Type B pancreatic cell (in vitro differentiated cells): ENCODE results near the gene GABRB3. TPM values are rescaled to one million over a fixed set of nuclear protein-coding genes. Genes with fewer than 3 reads are reported as not detected.

Experiments used
- DNase-seq: peaks from one replicate; pipeline ENCODE4 v3.0.0; 2021; ENCODE audit warnings: mixed read lengths; ENCODE audit not compliant: unreplicated experiment; ENCODE audit errors: extremely low spot score
- H3K27ac Mint-ChIP-seq: 2 replicates; pipeline ENCODE4 v1.8.0; 2021; ENCODE audit warnings: mild to moderate bottlenecking, mixed read lengths
- H3K27me3 Mint-ChIP-seq: 2 replicates; pipeline ENCODE4 v1.8.0; 2021; ENCODE audit warnings: mixed read lengths
- H3K36me3 Mint-ChIP-seq: 2 replicates; pipeline ENCODE4 v1.8.0; 2021; ENCODE audit warnings: mixed read lengths
- H3K4me1 Mint-ChIP-seq: one replicate; pipeline ENCODE4 v1.8.0; 2021; ENCODE audit warnings: mixed read lengths; ENCODE audit not compliant: unreplicated experiment
- H3K4me3 Mint-ChIP-seq: 2 replicates; pipeline ENCODE4 v1.8.0; 2021; ENCODE audit warnings: mild to moderate bottlenecking, mixed read lengths
- H3K9me3 Mint-ChIP-seq: 2 replicates; pipeline ENCODE4 v1.8.0; 2021; ENCODE audit warnings: mixed read lengths
- CTCF ChIP-seq: fragments of 200-600 bp; sonication (generic); conservative IDR thresholded peaks from 2 replicates; pipeline ENCODE4 v1.5.0; 2021; ENCODE audit warnings: antibody characterized with exemption, mild to moderate bottlenecking
- total RNA-seq: library from RNA; stranded (reverse); gene quantifications from 2 replicates; pipeline ENCODE4 v1.2.1, GENCODE V29; 2021; ENCODE audit warnings: low replicate concordance

Gene GABRB3
- total RNA-seq, 1 donor from 2014 or later: 28.5 TPM

GRCh38 chr15:26689462-26689861, 83.4 kb downstream of the GABRB3 start:
- no peak for DNase-seq
- no peaks in the 10 kb centered on the region for H3K4me1 Mint-ChIP-seq
- no peaks in the 10 kb centered on the region for H3K36me3 Mint-ChIP-seq
- no peak for TF ChIP-seq CTCF
- no peaks in the 10 kb centered on the region for H3K27me3 Mint-ChIP-seq
- no peak overlapping the region for H3K4me3 Mint-ChIP-seq
- H3K27ac Mint-ChIP-seq: no peak overlapping the region
- H3K9me3 Mint-ChIP-seq: no peaks in the 10 kb centered on the region

- Mint-ChIP-seq H3K9me3 (no peaks in the 10 kb centered on the region), H3K27ac (no peak overlapping the region), H3K4me1 (no peaks in the 10 kb centered on the region), H3K36me3 (no peaks in the 10 kb centered on the region), H3K27me3 (no peaks in the 10 kb centered on the region), H3K4me3 (no peak overlapping the region)
- no peak for TF ChIP-seq CTCF
- no peak for DNase-seq
Measured at GRCh38 chr15:26686547-26687187, 86.2 kb downstream of the GABRB3 start.

GRCh38 chr15:26682598-26683164, 90.2 kb downstream of the GABRB3 start:
- no peaks in the 10 kb centered on the region for H3K9me3 Mint-ChIP-seq
- H3K27me3 Mint-ChIP-seq: no peaks in the 10 kb centered on the region
- H3K4me3 Mint-ChIP-seq: no peak overlapping the region
- H3K36me3 Mint-ChIP-seq: no peaks in the 10 kb centered on the region
- DNase-seq: no peak
- no peak overlapping the region for H3K27ac Mint-ChIP-seq
- TF ChIP-seq CTCF: no peak
- no peaks in the 10 kb centered on the region for H3K4me1 Mint-ChIP-seq

GRCh38 chr15:26679927-26680326, 92.9 kb downstream of the GABRB3 start:
- Mint-ChIP-seq H3K4me1 (no peaks in the 10 kb centered on the region), H3K9me3 (no peaks in the 10 kb centered on the region), H3K36me3 (no peaks in the 10 kb centered on the region), H3K4me3 (no peak overlapping the region), H3K27me3 (no peaks in the 10 kb centered on the region), H3K27ac (no peak overlapping the region)
- DNase-seq: no peak
- no peak for TF ChIP-seq CTCF

- no peak overlapping the region for H3K27ac Mint-ChIP-seq
- no peak for DNase-seq
- H3K4me3 Mint-ChIP-seq: no peak overlapping the region
- H3K27me3 Mint-ChIP-seq: no peaks in the 10 kb centered on the region
- no peaks in the 10 kb centered on the region for H3K9me3 Mint-ChIP-seq
- H3K4me1 Mint-ChIP-seq: no peaks in the 10 kb centered on the region
- no peak for TF ChIP-seq CTCF
- H3K36me3 Mint-ChIP-seq: no peaks in the 10 kb centered on the region
Measured at GRCh38 chr15:26676115-26676514, 96.8 kb downstream of the GABRB3 start.
